NOMO-1 treated with dmso at 0.1 percent for 144 hours (cell line): ENCODE results near the gene RPN1.
"Not testable (repeated sequence)": the region's sequence is repeated elsewhere in the genome, so short reads cannot be mapped to it uniquely, and the experiment has no call there.

ENCODE experiments used
- DNase-seq: peaks from one replicate; lab custom pipeline; 2025; ENCODE audit not compliant: unreplicated experiment; lab: John Stamatoyannopoulos, UW

Gene RPN1

GRCh38 chr3:128653383-128653992 is 2.9 kb upstream of the RPN1 start:
- not testable (repeated sequence) for DNase-seq

GRCh38 chr3:128648940-128649663 is 1.5 kb downstream of the RPN1 start:
- DNase-seq = no peak

GRCh38 chr3:128648402-128648801 is 2.2 kb downstream of the RPN1 start:
- DNase-seq = no peak

GRCh38 chr3:128647307-128647706 is 3.3 kb downstream of the RPN1 start:
- no peak for DNase-seq

- no peak for DNase-seq
Measured at GRCh38 chr3:128634075-128634611, 16.5 kb downstream of the RPN1 start.

- no peak for DNase-seq
Measured at GRCh38 chr3:128632301-128632700, 18.3 kb downstream of the RPN1 start.

- no peak for DNase-seq
Measured at GRCh38 chr3:128629936-128630335, 20.7 kb downstream of the RPN1 start.

- DNase-seq = no peak
Measured at GRCh38 chr3:128625409-128625945, 25.1 kb downstream of the RPN1 start.

- DNase-seq = no peak
Measured at GRCh38 chr3:128624526-128625138, 26.0 kb downstream of the RPN1 start.

- DNase-seq = peak; percentile 47
Measured at GRCh38 chr3:128623762-128624176, 26.8 kb downstream of the RPN1 start.

- DNase-seq = no peak
Measured at GRCh38 chr3:128621931-128622330, 28.7 kb downstream of the RPN1 start.

GRCh38 chr3:128621234-128621633 is 29.4 kb downstream of the RPN1 start:
- DNase-seq = no peak

GRCh38 chr3:128620268-128620691 is 30.3 kb downstream of the RPN1 start:
- no peak for DNase-seq

GRCh38 chr3:128619146-128619890 is 31.3 kb downstream of the RPN1 start:
- DNase-seq = peak; percentile 81

GRCh38 chr3:128618398-128618726 is 32.3 kb downstream of the RPN1 start:
- DNase-seq = no peak

- peak; percentile 99 for DNase-seq
Measured at GRCh38 chr3:128617557-128618397, 32.8 kb downstream of the RPN1 start.

- DNase-seq = no peak
Measured at GRCh38 chr3:128617270-128617556, 33.4 kb downstream of the RPN1 start.

- DNase-seq = no peak
Measured at GRCh38 chr3:128616516-128617269, 33.9 kb downstream of the RPN1 start.

- no peak for DNase-seq
Measured at GRCh38 chr3:128614076-128614475, 36.5 kb downstream of the RPN1 start.
